ENCODE results near the gene OOSP4B. TPM values are rescaled to one million over a fixed set of nuclear protein-coding genes. Genes with fewer than 3 reads are reported as not detected.

OOSP4B gene
- total and polyA plus RNA-seq, 2 experiments from 2014 or later = not detected

- H3K27me3 ChIP-seq = no peaks in the 10 kb centered on the region
- 81% methylated on average over 3 of the region's 3 CpGs for WGBS (ENCODE audit: low lambda C conversion rate, missing lambda C conversion rate)
- TF ChIP-seq EZH2phosphoT487 (IDR thresholded peaks at IDR 0.05; ENCODE audit: low read depth, severe bottlenecking, unreplicated experiment) (no peak), CTCF (IDR thresholded peaks at IDR 0.05; ENCODE audit: poor library complexity) (no peak), EZH2 (IDR thresholded peaks at IDR 0.05; ENCODE audit: borderline replicate concordance) (no peak)
- H2AFZ ChIP-seq = no peak overlapping the region
- H4K20me1 ChIP-seq (ENCODE audit: insufficient read depth, poor library complexity, severe bottlenecking) = no peaks in the 10 kb centered on the region
- no peaks in the 10 kb centered on the region for H3K9me3 ChIP-seq (ENCODE audit: low read depth)
- H3K27ac ChIP-seq = no peak overlapping the region
- no peaks in the 10 kb centered on the region for H3K9me2 ChIP-seq (replicated peaks; ENCODE audit: insufficient read depth)
- H3K4me1 ChIP-seq (ENCODE audit: insufficient read depth) = no peaks in the 10 kb centered on the region
- no peaks in the 10 kb centered on the region for H3K79me2 ChIP-seq
- no peak overlapping the region for H3K4me3 ChIP-seq
- H3K4me2 ChIP-seq = no peak overlapping the region
- DNase-seq (ENCODE audit: low spot score) = no peak
- no peaks in the 10 kb centered on the region for H3K36me3 ChIP-seq (replicated peaks; ENCODE audit: insufficient read depth, low read depth)
Observed at GRCh38 chr11:59984368-59984767, 32.6 kb upstream of the OOSP4B start.

- H3K4me3 ChIP-seq = no peak overlapping the region
- H2AFZ ChIP-seq = no peak overlapping the region
- H3K27ac ChIP-seq = no peak overlapping the region
- no peaks in the 10 kb centered on the region for H3K9me2 ChIP-seq (replicated peaks; ENCODE audit: insufficient read depth)
- TF ChIP-seq EZH2phosphoT487 (IDR thresholded peaks at IDR 0.05; ENCODE audit: low read depth, severe bottlenecking, unreplicated experiment) (no peak), CTCF (IDR thresholded peaks at IDR 0.05; ENCODE audit: poor library complexity) (no peak), EZH2 (IDR thresholded peaks at IDR 0.05; ENCODE audit: borderline replicate concordance) (no peak)
- no peak overlapping the region for H3K4me2 ChIP-seq
- no peaks in the 10 kb centered on the region for H3K4me1 ChIP-seq (ENCODE audit: insufficient read depth)
- 47% methylated on average over 1 of the region's 1 CpG for WGBS (ENCODE audit: low lambda C conversion rate, missing lambda C conversion rate)
- DNase-seq (ENCODE audit: low spot score) = no peak
- no peaks in the 10 kb centered on the region for H3K79me2 ChIP-seq
- H3K27me3 ChIP-seq = no peaks in the 10 kb centered on the region
- H3K9me3 ChIP-seq (ENCODE audit: low read depth) = no peaks in the 10 kb centered on the region
- no peaks in the 10 kb centered on the region for H4K20me1 ChIP-seq (ENCODE audit: insufficient read depth, poor library complexity, severe bottlenecking)
- H3K36me3 ChIP-seq (replicated peaks; ENCODE audit: insufficient read depth, low read depth) = no peaks in the 10 kb centered on the region
Observed at GRCh38 chr11:59990421-59990820, 26.6 kb upstream of the OOSP4B start.

DNA sequence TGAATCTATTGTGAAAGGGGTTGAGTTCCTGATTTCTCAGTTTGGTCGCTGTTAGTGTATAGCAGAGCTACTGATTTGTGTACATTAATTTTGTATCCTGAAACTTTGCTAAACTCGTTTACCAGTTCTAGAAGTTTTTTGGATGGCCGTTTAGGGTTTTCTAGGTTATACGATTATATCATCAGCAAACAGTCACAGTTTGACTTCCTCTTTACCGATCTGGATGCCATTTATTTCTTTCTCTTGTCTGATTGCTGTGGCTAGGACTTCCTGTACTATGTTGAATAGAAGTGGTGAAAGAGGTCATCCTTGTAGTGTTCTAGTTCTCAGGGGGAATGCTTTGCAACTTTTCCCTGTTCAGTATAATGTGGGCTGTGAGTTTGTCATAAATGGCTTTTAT, 24.6 kb upstream of the OOSP4B start:
- no peak for DNase-seq (ENCODE audit: low spot score)
- H3K36me3 ChIP-seq (replicated peaks; ENCODE audit: insufficient read depth, low read depth) = no peaks in the 10 kb centered on the region
- no peak for TF ChIP-seq CTCF (IDR thresholded peaks at IDR 0.05; ENCODE audit: poor library complexity)
- TF ChIP-seq EZH2 (IDR thresholded peaks at IDR 0.05; ENCODE audit: borderline replicate concordance) = no peak
- TF ChIP-seq EZH2phosphoT487 (IDR thresholded peaks at IDR 0.05; ENCODE audit: low read depth, severe bottlenecking, unreplicated experiment) = no peak
- H3K4me1 ChIP-seq (ENCODE audit: insufficient read depth) = no peaks in the 10 kb centered on the region
- H3K4me3 ChIP-seq = no peak overlapping the region
- no peaks in the 10 kb centered on the region for H3K9me3 ChIP-seq (ENCODE audit: low read depth)
- no peaks in the 10 kb centered on the region for H3K9me2 ChIP-seq (replicated peaks; ENCODE audit: insufficient read depth)
- no peak overlapping the region for H2AFZ ChIP-seq
- H3K79me2 ChIP-seq = no peaks in the 10 kb centered on the region
- no peak overlapping the region for H3K27ac ChIP-seq
- no peaks in the 10 kb centered on the region for H3K27me3 ChIP-seq
- WGBS (ENCODE audit: low lambda C conversion rate, missing lambda C conversion rate) = 75% methylated on average over 5 of the region's 5 CpGs
- H4K20me1 ChIP-seq (ENCODE audit: insufficient read depth, poor library complexity, severe bottlenecking) = no peaks in the 10 kb centered on the region
- H3K4me2 ChIP-seq = no peak overlapping the region

DNA sequence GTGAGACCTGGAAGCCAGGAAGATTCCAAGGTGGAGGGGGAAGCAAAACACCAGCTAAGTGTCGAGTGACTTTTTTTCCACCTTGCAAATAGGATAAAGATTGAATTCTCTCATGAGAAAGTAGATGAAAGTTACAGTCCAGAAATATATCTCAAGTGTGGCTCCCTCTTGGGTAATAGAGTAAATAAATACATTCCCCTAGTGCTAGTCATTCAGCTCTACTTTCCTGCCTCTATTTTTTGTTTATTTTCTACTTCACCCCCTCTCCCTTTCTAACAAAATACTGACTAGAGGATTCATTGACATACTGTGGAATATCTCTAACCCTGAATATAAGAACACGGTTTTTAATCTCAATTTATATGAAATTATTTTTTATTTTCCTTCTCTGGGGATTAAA, 19.2 kb upstream of the OOSP4B start:
- no peak for DNase-seq (ENCODE audit: low spot score)
- 51% methylated on average over 2 of the region's 2 CpGs for WGBS (ENCODE audit: low lambda C conversion rate, missing lambda C conversion rate)
- no peak overlapping the region for H3K27ac ChIP-seq

More for the DNA sequence above, 19.2 kb upstream of the OOSP4B start:
- Histone ChIP-seq H2AFZ (no peak overlapping the region), H3K4me2 (no peak overlapping the region), H3K9me2 (replicated peaks; ENCODE audit: insufficient read depth) (no peaks in the 10 kb centered on the region), H3K9me3 (ENCODE audit: low read depth) (peaks cover 4% of the 10 kb centered on the region), H3K4me3 (no peak overlapping the region), H3K27me3 (no peaks in the 10 kb centered on the region), H3K4me1 (ENCODE audit: insufficient read depth) (no peaks in the 10 kb centered on the region), H3K79me2 (no peaks in the 10 kb centered on the region), H4K20me1 (ENCODE audit: insufficient read depth, poor library complexity, severe bottlenecking) (no peaks in the 10 kb centered on the region), H3K36me3 (replicated peaks; ENCODE audit: insufficient read depth, low read depth) (no peaks in the 10 kb centered on the region)
- no peak for TF ChIP-seq CTCF (IDR thresholded peaks at IDR 0.05; ENCODE audit: poor library complexity)
- TF ChIP-seq EZH2phosphoT487 (IDR thresholded peaks at IDR 0.05; ENCODE audit: low read depth, severe bottlenecking, unreplicated experiment) = no peak
